Measurements from ENCODE around the gene C16orf78. TPM values are rescaled to one million over a fixed set of nuclear protein-coding genes. Genes with fewer than 3 reads are reported as not detected.

C16orf78 gene, protein sequence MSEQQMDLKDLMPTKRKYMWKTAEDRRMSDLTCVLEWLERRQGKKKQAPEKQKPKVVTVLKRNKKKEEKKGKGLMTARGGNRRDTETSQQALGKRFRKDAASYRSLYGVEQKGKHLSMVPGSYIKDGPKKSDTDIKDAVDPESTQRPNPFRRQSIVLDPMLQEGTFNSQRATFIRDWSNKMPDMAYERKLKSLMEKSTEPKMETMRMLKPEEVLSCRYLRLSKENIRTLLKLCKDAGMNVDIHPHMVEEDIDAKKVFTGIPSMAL
- not detected for polyA plus RNA-seq (ENCODE audit: insufficient read length)

DNA sequence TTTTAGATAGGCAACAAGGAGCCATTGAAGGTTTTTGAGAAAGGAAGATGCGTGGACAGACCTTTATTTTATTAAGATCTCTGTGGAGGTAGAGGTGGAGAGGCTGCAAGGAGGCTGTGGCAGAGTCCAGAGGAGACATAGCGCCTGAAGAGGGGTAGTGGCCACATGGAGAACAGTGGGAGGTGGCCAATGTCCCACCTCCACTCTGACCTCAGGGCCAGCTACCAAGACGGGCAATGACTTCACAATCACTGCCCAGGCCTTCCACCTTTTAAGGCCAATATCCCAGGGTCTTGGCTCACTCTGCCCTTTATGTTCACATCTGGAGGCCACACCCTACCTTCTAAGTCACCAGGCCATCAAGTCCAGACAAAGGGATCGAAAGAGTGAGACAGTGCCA, at the start of gene C16orf78:
C16orf78 (plus strand) TSS at position 301 of the 400 bp plus-strand sequence. CDS start 136 bp downstream, outside the sequence.
- DNase-seq (ENCODE audit: low read depth): no peak

DNA sequence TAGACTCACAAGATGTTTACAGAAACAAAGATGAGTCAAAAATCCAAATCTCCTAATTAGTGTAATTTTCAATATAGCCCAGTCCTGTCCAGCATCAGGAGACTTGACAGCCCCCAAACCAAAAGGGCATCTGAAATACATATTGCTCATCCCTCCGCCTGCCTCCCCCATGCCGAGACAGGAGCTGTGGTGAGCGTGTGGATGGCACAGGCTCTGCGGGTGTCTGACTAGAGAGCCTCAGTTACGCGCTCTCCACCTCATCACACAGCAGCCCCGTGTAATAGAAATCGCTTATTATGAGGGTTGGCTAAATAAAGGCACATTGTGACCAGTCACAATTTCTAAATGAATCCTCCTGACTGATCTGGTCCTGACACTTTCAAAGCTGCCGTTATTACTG, 48.9 kb upstream of the C16orf78 start:
- DNase-seq (ENCODE audit: low read depth): no peak

DNA sequence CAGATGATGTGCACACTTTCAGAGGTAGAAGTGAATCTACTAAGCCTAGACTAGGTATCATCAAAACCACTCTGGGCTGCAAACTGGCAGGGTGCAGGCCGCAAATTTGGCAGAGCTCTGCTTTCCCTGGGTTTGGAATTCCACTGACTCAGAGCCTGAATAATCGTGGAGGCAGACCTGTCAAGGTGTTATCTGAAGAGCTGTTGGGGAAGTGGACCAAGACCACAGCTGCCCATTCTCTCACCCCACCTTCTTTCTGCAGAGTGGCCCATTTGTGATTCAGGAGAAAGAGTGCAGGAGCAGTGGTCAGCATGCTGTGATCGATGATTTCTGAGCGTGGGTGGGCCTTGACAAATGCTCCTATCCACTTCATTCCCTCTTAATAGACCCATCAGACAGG, 46.1 kb upstream of the C16orf78 start:
- DNase-seq (ENCODE audit: low read depth): no peak

DNA sequence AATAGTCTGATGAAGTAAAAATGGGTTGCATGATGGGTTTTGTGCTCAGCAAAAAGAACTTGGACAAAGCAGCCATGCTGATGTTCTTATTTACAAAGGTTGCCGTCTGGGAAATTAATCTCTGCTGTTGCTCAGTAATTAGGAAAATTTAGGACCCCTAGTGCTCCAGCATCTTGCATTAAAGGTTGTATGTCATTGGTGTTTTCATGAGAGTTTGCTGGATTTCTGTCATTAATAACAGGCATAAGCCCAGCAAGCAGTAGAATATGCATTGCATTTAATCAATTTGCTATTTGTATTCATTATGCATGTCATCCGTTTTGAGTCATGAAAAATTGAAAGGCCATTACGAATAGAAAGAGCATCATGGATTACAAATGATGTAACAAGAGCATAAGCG, 45.3 kb upstream of the C16orf78 start:
- no peak for DNase-seq (ENCODE audit: low read depth)

DNA sequence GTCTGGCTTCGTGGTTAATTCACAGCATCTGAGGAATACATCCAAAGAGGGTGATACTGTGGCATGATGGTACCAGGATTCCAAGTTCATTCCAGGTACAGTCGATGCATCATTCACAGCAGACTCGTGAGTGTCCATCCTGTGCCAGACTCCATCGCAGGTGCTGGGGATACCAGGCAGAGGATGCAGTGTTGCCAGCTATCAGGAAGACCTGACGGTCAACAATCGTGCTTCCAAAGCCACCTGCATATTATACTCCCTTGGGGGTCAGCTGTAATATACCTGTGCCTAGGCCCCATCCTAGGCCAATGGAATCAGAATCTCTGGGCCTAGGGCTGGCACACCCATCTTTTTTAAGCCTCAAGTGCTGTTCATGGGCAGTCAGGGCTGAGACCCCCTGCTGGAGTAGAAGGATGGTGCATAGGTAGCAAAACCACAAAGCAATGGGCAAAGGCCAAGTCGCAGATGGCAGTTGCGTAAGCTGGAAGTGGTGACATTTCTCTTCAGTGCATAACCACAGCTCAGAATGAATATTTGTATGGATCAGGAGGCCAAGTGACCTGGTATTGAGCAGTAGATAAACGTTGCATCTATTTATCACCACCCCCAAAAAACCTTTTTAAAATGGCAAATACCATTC, 42.9 kb upstream of the C16orf78 start:
- DNase-seq (ENCODE audit: low read depth): no peak

DNA sequence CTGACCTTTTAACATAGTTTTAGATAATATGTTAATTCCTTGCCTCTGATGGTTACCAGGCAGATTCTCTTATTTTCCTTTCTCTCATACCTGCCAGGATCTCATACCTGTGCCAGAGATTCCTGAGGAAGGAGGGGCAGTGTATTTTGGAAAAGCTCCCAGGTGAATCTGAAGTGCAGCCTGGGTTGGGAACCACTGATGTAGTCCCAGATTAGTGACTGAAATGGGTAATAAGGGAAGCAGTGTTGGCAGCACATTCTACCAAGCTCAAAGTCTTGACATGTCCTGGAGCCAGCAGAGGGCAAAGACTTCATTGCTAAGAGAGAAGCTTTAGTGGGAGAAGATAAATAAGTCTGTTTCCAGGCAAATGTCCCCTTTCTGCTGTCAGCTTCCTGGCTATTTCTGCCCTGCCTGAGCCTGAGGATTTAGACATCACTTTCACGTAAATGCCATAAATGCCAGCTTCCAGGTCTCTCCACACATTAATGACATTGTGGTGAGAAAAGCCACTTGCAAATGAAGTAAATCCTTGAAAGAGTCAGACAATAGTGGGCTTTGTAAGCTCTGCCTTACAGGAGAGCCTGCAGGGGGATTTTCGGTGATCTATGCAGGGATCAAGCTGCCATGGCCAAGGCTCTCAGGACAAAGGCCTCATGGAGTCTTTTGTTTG, 40.9 kb upstream of the C16orf78 start:
- no peak for DNase-seq (ENCODE audit: low read depth)

DNA sequence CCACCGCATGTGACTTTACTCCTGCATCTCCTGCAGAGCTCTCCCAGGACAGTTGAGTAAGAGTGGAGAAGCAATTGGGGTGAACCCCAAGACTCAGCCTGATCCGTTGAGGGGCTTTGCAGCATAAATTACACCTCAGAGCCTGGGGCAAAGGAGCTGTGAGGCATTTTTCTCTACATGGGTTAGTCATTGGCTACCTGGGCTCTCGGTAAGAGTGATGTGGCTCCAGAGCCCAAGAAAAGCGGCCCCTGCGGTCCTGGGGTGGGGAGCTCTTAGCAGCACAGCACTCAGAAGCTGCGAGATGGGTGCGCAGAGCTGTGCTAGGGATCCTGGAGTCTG, 40.4 kb upstream of the C16orf78 start:
- DNase-seq (ENCODE audit: low read depth): no peak

DNA sequence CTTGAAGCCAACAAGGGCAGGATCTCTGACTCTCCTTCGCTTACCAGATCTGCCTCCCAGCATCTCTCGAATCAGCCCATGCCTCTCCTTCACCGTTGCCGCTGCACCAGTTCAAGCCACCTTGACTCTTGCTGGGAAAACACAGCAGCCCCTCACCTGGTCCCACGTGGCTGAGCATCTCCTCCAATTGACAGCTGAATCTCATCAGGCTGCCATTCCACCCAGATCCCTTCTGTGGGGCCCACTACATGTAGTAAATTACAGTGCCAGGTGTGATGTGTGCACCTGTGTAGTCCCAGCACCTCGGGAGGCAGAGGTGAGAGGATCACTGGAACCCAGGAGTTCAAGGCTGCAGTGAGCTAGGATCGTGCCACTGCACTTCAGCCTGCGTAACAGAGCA, 37.8 kb upstream of the C16orf78 start:
- no peak for DNase-seq (ENCODE audit: low read depth)

DNA sequence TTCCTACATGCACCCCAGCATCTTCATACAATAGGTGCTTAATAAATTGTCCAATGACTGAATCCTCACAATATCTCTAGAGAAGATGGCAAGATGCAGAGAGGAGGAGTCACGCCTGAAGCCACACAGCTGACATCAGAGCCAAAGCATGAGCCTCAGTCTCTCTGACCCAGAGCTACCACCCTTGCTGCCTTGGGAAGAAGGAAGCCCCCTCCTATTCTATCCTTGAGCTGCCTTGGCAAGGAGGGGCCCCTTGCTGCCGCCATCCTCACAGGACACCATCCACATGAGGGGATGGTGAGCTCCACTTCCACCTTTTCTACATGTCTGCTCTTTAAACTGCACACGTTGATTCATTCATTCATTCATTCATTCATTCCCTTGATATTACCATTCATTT, 37.0 kb upstream of the C16orf78 start:
- no peak for DNase-seq (ENCODE audit: low read depth)

DNA sequence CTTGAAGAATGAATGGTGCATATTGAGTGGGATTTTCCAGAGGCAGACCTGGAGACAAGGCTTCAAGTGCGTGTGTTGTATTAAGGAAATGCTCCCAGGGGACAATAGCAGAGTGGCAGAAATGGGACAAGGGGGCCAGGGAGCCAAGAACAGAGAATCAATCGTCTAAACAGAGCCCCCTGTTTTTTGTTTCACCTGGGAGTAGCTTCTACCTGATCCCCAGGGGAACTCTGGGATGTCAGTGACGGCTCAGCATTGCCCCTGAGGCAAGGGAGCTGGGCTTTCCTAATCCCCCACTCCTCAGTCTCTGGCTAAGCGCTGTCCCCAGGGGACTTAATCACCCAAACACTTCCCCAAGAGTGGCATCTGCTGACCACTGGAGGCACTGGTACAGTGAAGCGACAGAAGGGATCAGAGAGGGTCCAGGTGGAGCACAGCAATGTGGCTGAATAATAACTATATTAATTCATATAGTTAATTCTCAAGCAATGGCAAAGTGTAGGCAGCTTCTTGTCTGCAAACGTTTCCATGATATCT, 35.7 kb upstream of the C16orf78 start:
- no peak for DNase-seq (ENCODE audit: low read depth)

DNA sequence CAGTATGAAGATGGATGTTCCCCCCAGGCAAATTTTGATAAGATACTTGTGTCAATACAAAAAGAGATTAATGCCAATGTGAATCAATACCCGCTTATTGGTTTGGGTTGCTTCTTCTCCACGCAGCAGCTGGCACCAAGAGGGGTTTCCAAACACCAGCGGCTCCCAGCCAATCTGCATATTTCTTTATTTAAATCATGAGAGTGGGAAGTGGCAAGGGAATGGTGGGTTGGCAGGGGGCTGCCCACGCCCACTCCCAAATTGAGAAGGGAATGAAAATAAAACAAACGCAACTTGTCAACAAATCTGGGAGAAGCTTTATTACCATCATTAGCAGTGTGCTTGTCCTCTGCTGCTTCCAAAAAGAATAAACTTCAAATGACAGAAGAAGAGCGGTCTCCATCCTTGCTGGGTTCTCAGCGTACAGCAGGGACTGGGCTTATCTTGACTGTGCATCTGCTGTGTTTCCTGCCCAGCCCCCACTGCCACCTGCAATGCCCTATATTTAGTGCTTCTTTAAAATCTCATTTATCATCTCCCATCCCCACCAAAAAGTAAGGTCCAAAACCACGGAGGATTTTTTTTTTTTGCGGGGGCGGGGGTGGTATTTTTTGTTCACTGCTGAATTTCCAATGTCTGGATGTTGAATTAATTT, 34.9 kb upstream of the C16orf78 start:
- DNase-seq (ENCODE audit: low read depth): no peak

DNA sequence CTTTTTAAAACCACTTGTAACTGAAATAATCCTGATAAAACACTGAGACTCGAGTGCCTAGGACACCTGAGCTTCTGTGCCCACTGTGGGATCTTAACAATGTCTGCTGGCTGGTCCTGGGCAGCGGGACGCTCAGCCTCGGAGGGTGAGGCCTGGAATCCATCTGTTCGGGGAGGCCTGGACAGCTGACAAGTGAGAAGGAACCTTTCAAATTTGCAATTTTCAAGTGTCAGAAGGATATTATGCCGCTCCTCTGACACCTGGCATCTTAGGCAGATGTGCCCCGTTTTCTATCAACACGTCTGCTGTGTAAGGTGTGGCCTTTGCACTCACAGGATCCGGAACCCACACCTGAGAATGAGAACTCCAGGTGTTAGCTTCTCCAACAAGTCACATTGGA, 33.1 kb upstream of the C16orf78 start:
- no peak for DNase-seq (ENCODE audit: low read depth)

DNA sequence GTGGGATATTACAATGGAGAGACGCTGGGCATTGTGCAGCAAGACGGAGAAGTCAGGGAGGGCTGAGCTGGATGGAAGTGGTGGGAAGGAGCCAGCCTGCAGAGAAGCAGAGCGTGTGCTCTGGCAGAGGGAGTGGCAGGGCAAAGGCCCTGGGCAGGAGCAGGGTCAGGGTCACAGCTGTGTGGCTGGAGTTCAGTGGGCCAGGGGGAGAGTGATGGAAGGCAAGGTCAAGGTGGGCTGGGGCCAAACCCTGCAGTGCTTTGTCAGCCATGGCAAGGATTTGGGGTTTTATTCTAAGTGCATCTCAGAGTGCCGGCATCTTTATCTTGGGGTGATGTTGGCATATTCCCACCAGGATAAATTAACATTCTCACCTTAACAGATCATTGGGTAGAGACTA, 31.9 kb upstream of the C16orf78 start:
- DNase-seq (ENCODE audit: low read depth): no peak

DNA sequence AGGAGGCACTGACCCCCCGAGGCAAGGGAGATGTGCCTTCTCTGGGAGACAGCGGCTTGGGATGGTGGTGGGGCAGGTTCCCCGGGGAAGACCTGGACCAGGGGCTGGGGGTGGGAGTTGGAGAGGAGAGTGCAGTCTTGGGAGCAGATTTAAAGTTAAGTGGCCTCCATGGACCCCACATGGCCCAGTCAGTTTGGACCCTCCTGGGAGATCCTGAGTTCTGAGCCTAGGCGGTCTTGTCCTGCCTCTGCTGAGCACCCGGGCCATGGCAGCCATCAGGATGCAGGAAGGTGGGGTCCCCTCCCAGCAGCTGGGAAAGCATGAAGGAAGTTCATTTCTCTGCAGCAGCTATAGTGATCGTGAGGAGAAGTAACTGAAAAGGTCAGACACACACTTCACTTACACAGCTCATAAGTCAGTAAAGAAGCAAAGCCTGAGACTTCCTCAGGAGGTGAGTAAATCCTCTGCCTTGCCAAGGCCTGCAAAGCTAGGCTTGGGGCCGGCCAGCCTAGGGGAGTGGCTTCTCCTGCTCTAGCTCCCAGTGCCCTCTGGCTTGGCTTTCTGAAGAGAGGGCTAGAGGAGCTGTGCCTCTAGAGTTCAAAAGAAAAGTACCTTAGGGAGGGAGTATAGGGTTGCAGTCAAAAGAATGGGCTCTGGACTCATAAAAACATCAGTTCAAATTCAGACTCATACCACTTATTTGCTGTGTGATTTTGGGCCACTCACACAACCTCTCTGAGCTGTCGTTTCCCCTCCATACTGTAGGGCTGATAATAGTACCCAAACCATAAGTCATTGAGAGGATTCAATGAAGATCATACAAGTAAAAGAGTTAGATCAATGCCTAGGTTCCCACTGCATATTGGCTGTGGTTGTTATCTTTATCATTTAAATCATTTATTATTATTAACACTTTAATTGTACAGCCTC, 31.0 kb upstream of the C16orf78 start:
- no peak for DNase-seq (ENCODE audit: low read depth)

DNA sequence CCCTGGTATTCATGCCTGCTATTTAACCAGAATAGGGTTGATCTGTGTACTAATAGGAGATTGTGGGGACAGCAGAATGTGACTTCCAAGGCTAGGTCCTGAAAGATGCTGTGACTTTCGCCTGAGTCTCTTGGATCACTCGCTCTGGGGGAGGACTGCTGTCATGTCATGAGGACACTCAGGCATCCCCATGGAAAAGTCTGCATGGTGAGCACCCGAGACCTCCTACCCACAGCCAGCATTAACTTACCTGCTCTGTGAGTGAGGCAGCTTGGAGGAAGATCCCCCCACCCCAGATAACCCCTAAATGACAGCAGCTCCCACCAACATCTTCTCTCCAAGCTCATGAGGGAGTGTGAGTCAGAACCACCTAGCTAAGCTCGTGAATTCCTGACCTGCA, 30.3 kb upstream of the C16orf78 start:
- DNase-seq (ENCODE audit: low read depth): no peak

DNA sequence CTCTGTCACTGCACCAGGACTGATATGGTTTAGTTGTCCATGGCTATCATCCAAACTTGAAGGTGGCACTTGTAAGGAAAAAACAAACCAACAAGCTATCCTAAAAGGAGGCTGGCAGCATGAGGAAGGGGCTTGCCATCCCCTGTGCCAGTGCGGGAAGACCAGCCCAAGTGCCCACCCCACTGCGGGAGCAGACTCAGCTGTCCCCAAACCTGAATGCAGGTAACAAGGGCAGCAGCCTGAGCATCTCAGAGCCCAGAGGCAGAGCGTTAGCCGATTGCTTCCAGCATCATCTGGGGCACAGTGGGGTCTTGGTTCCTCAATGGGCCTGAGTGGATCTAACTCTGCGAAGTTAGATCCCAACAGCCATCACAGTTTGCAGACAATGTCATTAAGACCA, 29.2 kb upstream of the C16orf78 start:
- no peak for DNase-seq (ENCODE audit: low read depth)

DNA sequence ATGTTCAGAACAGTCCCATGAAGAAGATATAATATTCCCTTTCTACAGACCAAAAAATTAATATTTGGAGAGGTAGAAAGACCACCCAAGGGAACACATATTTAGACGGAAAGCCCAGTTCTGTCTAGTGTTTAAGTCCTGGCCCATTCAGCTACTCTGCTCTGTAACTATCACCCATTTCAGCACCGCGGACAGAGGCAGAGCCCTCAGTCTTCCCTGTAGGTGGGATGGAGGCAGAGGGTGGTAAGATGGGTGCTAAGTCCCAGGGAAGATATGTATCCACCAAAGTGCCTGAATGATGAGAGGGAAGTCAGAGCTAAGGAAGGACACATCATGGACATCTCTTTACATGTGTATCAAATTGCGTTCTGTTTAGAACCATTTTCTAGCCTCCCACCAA, 27.8 kb upstream of the C16orf78 start:
- no peak for DNase-seq (ENCODE audit: low read depth)

DNA sequence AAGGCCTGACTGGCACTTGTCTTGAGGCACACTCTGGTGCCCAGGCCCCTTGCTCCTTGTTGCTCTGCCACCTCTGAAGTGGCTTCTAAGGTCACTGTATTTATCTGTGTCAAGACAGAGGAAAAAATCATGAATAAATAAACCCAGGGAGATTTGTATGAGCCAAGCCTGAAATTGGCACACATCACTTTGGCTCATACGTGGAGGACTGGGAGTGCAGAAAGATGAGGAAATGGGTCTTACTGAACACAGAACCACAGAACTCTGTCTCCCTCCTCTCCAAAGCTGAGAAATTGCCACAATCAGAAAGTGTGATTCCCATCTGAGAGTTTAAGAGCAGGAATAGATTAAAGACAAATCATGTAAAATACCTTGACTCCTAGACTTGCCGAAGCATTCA, 27.1 kb upstream of the C16orf78 start:
- DNase-seq (ENCODE audit: low read depth): no peak

DNA sequence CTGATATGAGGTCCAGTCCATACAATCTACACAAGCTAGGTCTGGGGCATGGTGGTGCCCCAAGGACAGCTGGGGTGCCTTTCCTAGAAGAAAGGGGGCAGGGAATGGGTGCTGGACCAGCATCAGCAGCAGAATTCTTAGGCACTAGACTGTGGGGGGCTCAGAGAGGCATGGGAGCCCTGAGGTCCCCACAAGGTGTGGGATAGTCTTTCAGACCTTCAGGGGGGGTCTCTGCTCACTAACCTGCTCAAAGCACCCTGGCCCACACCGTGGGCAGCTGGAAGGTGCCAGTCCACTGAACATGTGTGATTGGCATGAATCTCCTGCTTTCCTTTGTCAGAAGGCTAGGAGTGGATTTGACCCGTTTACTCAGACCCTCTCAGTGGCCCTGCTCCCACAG, 26.1 kb upstream of the C16orf78 start:
- no peak for DNase-seq (ENCODE audit: low read depth)

DNA sequence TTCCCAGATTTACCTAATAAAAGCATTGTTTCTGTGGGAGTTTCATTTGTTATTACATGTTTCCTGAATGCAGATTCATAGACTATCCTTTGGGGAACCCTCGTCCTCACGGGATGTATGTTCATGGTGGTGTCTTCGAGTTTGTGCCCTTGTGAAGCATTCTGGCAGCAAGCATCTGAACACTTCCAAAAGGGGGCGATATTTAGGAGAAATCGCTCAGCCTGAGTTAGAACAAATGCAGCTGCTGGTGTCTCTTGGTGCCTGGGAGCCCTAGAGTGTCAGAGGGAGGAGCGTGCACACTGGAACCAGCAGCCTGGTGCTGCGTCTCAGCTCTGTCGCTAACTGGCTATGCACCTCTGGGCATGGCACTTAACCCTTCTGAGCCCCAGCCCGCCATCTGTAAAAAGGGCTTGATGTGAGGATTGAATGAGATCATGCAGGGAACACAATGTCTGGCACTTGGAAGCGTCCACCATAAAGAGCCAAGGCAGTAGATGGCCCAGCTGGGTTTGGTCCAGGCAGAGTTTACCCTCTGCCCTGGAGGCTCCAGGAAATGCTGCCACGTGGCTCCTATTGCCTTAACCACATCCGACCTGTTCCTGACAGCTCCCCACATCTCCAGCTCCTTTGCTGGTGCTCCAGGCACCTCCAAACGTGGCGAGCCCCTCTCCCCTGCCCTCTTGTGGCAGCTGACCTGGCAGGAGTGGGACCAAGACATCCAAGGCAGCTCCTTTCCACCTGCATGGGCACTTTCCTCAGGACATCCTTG, 25.0 kb upstream of the C16orf78 start:
- DNase-seq (ENCODE audit: low read depth): no peak
